ENCODE results near the gene ITGBL1. TPM values are rescaled to one million over a fixed set of nuclear protein-coding genes. Genes with fewer than 3 reads are reported as not detected.

The ITGBL1 gene
- total RNA-seq, 1 donor from 2014 or later, result 3.1 TPM

- no peak for DNase-seq (ENCODE audit: low read depth)
Observed at GRCh38 chr13:101450749-101451130, 1.7 kb upstream of the ITGBL1 start.

GRCh38 chr13:101451641-101452040 lies 834 bp upstream of the ITGBL1 start:
- DNase-seq (ENCODE audit: low read depth), result peak; percentile 71

- DNase-seq (ENCODE audit: low read depth), result no peak
Observed at GRCh38 chr13:101453784-101454201, 1.3 kb downstream of the ITGBL1 start.

- DNase-seq (ENCODE audit: low read depth), result peak; percentile 91
Observed at GRCh38 chr13:101454767-101455166, 2.3 kb downstream of the ITGBL1 start.

GRCh38 chr13:101455863-101456262 lies 3.4 kb downstream of the ITGBL1 start:
- DNase-seq (ENCODE audit: low read depth), result peak; percentile 97

- no peak for DNase-seq (ENCODE audit: low read depth)
Observed at GRCh38 chr13:101457176-101457575, 4.7 kb downstream of the ITGBL1 start.

GRCh38 chr13:101465877-101466276 lies 13.4 kb downstream of the ITGBL1 start:
- no peak for DNase-seq (ENCODE audit: low read depth)

GRCh38 chr13:101467415-101467814 lies 14.9 kb downstream of the ITGBL1 start:
- no peak for DNase-seq (ENCODE audit: low read depth)

GRCh38 chr13:101473458-101473857 lies 21.0 kb downstream of the ITGBL1 start:
- peak; percentile 87 for DNase-seq (ENCODE audit: low read depth)

- peak; percentile 84 for DNase-seq (ENCODE audit: low read depth)
Observed at GRCh38 chr13:101474419-101474957, 22.0 kb downstream of the ITGBL1 start.

GRCh38 chr13:101475536-101475935 lies 23.1 kb downstream of the ITGBL1 start:
- no peak for DNase-seq (ENCODE audit: low read depth)

GRCh38 chr13:101481421-101481820 lies 28.9 kb downstream of the ITGBL1 start:
- no peak for DNase-seq (ENCODE audit: low read depth)

GRCh38 chr13:101486708-101487437 lies 34.4 kb downstream of the ITGBL1 start:
- DNase-seq (ENCODE audit: low read depth), result no peak

GRCh38 chr13:101487438-101487830 lies 35.0 kb downstream of the ITGBL1 start:
- no peak for DNase-seq (ENCODE audit: low read depth)

- no peak for DNase-seq (ENCODE audit: low read depth)
Observed at GRCh38 chr13:101488734-101489133, 36.3 kb downstream of the ITGBL1 start.

- DNase-seq (ENCODE audit: low read depth), result peak; percentile 19
Observed at GRCh38 chr13:101489643-101490405, 37.3 kb downstream of the ITGBL1 start.

GRCh38 chr13:101490406-101491015 lies 38.0 kb downstream of the ITGBL1 start:
- DNase-seq (ENCODE audit: low read depth), result peak; percentile 48

GRCh38 chr13:101492251-101492910 lies 39.9 kb downstream of the ITGBL1 start:
- DNase-seq (ENCODE audit: low read depth), result no peak

GRCh38 chr13:101493541-101493940 lies 41.1 kb downstream of the ITGBL1 start:
- no peak for DNase-seq (ENCODE audit: low read depth)

GRCh38 chr13:101499406-101499805 lies 46.9 kb downstream of the ITGBL1 start:
- DNase-seq (ENCODE audit: low read depth), result no peak

- no peak for DNase-seq (ENCODE audit: low read depth)
Observed at GRCh38 chr13:101502618-101503017, 50.1 kb downstream of the ITGBL1 start.

GRCh38 chr13:101511161-101511560 lies 58.7 kb downstream of the ITGBL1 start:
- DNase-seq (ENCODE audit: low read depth), result no peak

Measured in renal cortical epithelial cell (primary cell).